Nephron (organoid): Measurements from ENCODE around the gene ZDHHC14.
A peak's percentile ranks its signal among the peaks of the same experiment; 100 is the strongest.

Source experiments
- H3K27ac Mint-ChIP-seq, 3 experiments: 2 replicates each; pipeline ENCODE4 v1.8.0; 2020; ENCODE audit warnings: mixed read lengths in 3 of 3, mild to moderate bottlenecking in 2 of 3, moderate library complexity in 1 of 3
- H3K27me3 Mint-ChIP-seq: 2 replicates; pipeline ENCODE4 v1.8.0; 2021; ENCODE audit warnings: low read depth, mild to moderate bottlenecking, moderate library complexity, mixed read lengths
- H3K36me3 Mint-ChIP-seq: 2 replicates; pipeline ENCODE4 v1.8.0; 2020; ENCODE audit warnings: low read depth, mixed read lengths
- H3K4me1 Mint-ChIP-seq: 2 replicates; pipeline ENCODE4 v1.8.0; 2020; ENCODE audit warnings: mixed read lengths
- H3K4me3 Mint-ChIP-seq, 3 experiments: 2 replicates each; pipeline ENCODE4 v1.8.0; 2020; ENCODE audit warnings: mild to moderate bottlenecking in 3 of 3, mixed read lengths in 3 of 3, moderate library complexity in 2 of 3
- H3K9me3 Mint-ChIP-seq: 2 replicates; pipeline ENCODE4 v1.8.0; 2020; ENCODE audit warnings: mixed read lengths
- TF ChIP-seq, protein P1 (sequence below), 3 experiments: fragments of 200-600 bp; sonication (generic); IDR thresholded peaks; one replicate each; pipeline ENCODE4 v1.5.0; 2021; ENCODE audit warnings: antibody characterized with exemption in 3 of 3; ENCODE audit not compliant: unreplicated experiment in 3 of 3

The ZDHHC14 gene

DNA sequence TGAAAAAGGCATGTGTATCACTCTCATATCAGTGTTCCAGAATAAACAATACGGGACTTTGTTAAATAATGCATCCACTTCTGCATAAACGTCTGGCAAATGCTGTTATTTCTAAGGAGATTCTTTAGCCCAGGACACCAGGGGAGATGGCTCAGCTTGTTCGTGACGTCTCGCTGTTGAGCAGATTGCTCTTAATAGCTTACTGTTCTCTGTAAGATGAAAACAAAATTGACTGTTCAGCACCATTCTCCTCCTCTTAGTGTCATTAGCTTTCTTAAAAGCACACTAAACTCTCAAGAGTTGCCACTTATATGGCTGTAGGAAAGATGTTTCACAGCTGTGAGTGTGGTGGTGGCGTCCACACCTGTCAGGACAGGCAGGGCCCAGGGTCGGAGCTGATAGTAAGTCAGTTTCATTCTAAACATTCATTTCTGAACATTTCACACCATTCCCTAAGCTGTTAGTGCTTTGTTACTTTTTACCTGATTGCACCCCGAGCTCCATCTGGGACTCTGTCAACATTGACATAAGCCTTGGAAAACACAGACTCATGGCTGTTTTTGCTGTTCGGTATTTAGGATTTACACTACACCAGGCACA lies 132.1 kb downstream of the ZDHHC14 start:
- H3K4me1 Mint-ChIP-seq, result no peaks in the 10 kb centered on the region
- peak overlapping the region in 1 of 3 experiments; percentile 27 for H3K27ac Mint-ChIP-seq
- TF ChIP-seq, protein P1, sequence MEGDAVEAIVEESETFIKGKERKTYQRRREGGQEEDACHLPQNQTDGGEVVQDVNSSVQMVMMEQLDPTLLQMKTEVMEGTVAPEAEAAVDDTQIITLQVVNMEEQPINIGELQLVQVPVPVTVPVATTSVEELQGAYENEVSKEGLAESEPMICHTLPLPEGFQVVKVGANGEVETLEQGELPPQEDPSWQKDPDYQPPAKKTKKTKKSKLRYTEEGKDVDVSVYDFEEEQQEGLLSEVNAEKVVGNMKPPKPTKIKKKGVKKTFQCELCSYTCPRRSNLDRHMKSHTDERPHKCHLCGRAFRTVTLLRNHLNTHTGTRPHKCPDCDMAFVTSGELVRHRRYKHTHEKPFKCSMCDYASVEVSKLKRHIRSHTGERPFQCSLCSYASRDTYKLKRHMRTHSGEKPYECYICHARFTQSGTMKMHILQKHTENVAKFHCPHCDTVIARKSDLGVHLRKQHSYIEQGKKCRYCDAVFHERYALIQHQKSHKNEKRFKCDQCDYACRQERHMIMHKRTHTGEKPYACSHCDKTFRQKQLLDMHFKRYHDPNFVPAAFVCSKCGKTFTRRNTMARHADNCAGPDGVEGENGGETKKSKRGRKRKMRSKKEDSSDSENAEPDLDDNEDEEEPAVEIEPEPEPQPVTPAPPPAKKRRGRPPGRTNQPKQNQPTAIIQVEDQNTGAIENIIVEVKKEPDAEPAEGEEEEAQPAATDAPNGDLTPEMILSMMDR (IDR thresholded peaks at IDR 0.05; ENCODE audit: unreplicated experiment in 3 of 3), result no peak
- no peak overlapping the region for H3K4me3 Mint-ChIP-seq
- H3K36me3 Mint-ChIP-seq, result peaks cover 9% of the 10 kb centered on the region
- H3K27me3 Mint-ChIP-seq, result peaks cover 3% of the 10 kb centered on the region
- H3K9me3 Mint-ChIP-seq, result peaks cover 7% of the 10 kb centered on the region

DNA sequence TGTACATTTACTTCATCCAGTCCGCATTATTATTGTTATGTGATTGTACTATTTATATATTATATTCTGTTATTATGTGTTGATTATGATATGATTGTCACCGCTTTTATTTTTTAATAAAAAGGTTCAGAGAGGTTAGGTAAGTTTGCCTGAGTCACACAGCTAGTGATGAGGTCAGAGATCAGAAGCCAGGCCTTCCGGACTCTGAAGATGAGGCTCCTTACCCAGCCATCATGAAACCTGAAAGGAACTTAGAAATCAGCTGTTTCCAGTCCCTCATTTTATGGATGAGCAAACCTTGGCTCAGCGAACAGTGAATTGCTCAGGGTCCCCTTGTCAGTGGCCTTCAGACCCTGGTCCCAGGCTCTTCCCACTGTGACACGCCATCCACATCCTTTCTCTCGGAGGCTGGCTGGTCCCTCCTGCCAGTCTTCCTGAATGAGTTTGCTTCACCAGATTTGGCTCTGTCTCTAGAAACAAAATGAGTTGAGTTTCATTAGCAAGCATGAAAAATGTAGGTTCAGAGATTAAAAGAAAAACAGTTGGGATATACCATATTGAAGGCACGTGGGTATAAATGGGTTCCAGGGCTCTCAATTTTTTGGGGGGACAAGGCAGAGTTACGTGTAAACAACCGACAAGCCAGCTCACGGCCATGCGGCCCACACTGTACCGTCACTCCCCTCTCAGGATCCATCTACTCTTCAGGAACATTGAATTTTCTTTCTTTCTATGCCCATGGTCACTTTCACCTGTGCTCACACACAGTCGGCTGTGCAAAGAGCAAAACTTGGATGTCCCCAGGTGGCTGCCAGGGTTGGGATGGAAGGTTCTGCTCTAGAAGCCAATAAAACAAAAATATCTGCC lies 132.9 kb downstream of the ZDHHC14 start:
- H3K36me3 Mint-ChIP-seq, result peaks cover 6% of the 10 kb centered on the region
- peaks cover 3% of the 10 kb centered on the region for H3K27me3 Mint-ChIP-seq
- H3K9me3 Mint-ChIP-seq, result peaks cover 6% of the 10 kb centered on the region
- no peak overlapping the region for H3K27ac Mint-ChIP-seq
- TF ChIP-seq, protein P1 (IDR thresholded peaks at IDR 0.05; ENCODE audit: unreplicated experiment in 3 of 3), result no peak
- no peak overlapping the region for H3K4me3 Mint-ChIP-seq
- H3K4me1 Mint-ChIP-seq, result peaks cover 3% of the 10 kb centered on the region

DNA sequence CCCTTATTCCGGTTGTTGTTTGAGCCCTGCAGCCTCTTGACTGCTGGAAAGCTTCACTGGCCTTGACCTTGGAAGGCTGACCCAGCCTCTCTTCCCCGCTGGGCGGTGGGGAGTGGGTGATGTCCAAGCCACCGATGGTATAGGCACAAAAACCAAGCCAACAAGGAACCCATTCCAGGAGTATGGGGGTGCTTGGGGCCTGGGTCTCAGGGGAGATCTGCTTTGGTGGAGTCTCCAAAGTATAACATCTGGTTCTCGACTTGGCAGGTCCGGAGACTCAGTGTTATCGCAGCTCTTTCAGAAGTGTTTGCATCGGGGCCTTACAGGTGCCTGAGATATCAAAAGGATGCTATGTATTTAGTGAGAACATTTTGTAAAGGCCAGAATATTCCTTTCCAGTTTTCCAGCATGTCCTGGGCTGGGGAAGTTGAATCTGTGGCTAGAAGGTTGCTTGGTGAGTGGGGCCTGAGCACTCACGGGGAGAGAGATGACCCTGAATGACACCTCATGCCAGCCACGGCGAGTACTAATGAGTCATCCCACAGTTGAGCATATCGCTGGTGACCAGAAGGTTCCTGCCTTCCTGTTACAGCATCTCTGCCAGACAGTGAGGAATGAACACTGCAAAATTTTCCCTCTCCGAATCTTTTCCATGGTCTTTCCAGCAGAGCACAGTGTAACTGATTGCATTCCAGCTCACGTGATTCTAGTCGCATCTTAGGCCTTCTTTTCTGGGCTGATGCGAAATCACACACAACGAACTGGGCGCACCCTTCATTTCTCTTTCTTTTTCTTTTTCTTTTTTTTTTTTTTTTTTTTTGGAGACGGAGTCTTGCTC lies 133.9 kb downstream of the ZDHHC14 start:
- Mint-ChIP-seq H3K36me3 (peaks cover 3% of the 10 kb centered on the region), H3K4me3 (no peak overlapping the region), H3K27ac (no peak overlapping the region), H3K4me1 (peaks cover 4% of the 10 kb centered on the region), H3K27me3 (peaks cover 3% of the 10 kb centered on the region), H3K9me3 (peaks cover 3% of the 10 kb centered on the region)
- TF ChIP-seq, protein P1 (IDR thresholded peaks at IDR 0.05; ENCODE audit: unreplicated experiment in 3 of 3), result no peak

DNA sequence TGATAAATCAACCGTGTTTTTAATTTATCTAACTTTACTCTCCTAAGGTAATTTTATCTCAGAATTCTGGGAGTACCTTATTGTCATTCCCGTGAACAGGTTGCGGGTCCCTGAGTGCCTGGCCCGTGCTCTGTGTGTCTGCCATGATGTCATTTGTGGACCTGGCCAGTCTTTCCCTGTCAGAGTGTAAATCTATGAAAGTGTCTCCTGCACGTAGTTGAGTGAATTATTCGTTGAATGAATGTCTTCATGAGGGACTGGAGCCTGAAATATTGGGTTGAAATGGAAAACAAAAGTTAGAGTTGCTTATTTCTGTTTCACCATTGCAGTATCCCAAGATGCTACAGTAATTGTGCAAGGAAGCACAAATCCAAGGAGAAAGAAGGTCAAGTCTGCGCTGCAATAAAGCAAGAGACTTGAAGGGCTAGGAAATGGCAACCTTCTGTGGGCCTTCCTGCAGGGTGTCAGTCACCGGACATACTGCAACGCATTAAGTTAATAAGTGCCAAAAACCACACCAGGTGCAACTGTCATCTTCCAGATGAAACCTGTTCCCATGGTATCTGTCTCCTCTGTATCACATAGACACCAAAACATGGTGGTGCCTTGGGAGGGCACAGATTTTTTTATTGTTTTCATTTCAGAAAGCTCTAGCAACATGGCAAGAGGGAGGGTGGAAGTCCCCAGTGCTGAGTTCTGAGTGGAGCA lies 135.5 kb downstream of the ZDHHC14 start:
- H3K36me3 Mint-ChIP-seq, result no peaks in the 10 kb centered on the region
- no peaks in the 10 kb centered on the region for H3K9me3 Mint-ChIP-seq
- TF ChIP-seq, protein P1 (IDR thresholded peaks at IDR 0.05; ENCODE audit: unreplicated experiment in 3 of 3), result no peak
- H3K4me3 Mint-ChIP-seq, result no peak overlapping the region
- no peak overlapping the region for H3K27ac Mint-ChIP-seq
- H3K4me1 Mint-ChIP-seq, result peaks cover 4% of the 10 kb centered on the region
- H3K27me3 Mint-ChIP-seq, result peaks cover 3% of the 10 kb centered on the region

DNA sequence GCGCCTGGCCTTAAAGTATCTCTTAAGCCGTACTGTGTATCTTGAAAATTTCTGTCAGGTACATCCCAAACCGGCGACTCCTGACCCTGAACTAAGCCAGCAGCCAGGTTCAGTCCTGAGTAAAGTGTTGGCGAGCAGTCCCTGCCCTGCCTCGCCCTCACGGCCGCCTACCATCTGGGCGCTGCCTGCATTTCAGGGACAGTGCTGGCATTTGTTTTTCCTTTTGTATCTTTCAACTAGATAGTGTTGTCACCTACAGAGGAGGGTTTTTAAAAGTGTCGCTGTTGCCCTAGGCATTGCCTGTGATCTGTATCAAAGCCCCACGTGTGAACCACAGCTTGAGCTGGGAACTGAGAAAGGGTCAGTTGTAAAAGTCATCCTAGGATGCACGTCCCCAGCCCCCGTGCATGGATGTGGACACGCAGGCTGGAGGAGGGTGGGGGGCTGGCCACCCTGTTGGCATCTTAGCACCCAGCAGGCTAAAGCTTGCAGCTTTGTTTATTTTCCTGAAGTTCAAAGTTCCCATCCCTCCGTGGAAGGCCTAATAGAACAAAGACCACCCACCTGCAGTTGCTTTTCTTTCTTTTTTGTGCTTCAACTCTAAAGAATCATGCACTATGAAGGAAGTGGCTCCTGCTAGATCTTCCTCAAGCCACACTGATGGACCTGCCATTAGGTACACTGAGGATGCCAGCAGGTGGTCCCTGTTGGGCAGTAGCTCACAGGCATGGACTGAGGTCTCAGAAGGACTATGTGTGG lies 136.8 kb downstream of the ZDHHC14 start:
- Mint-ChIP-seq H3K36me3 (no peaks in the 10 kb centered on the region), H3K27ac (no peak overlapping the region), H3K4me1 (peaks cover 4% of the 10 kb centered on the region), H3K4me3 (no peak overlapping the region), H3K27me3 (peaks cover 3% of the 10 kb centered on the region), H3K9me3 (no peaks in the 10 kb centered on the region)
- TF ChIP-seq, protein P1 (IDR thresholded peaks at IDR 0.05; ENCODE audit: unreplicated experiment in 3 of 3), result no peak
